Raji (cell line): ENCODE data around the gene APBB1IP.

Source experiments
- POLR2A ChIP-seq: IDR thresholded peaks from 2 replicates; pipeline ENCODE4 v1.6.1; 2011; ENCODE audit warnings: low read depth, low read length, control low read depth; ENCODE audit not compliant: insufficient read depth

APBB1IP gene

DNA sequence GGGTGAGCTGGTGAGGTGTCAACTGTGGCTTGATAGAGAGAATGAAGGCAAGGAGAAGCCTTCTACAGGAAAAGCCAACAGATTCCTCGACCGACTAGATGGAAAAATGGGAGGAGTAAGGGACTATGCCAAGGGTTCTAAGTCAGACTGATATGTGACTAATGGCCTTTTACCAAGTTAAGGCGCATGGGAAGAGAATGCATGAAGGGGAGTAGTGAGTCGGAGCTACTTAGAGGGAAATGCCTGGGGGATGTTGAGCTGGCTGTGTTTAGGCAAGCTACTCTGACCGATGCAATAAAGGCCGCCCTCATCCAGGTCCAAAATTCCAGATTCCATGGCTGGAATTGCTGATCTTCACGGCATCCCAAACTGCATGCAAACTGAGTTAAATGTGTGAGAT is 48.2 kb downstream of the APBB1IP start:
- TF ChIP-seq POLR2A, result no peak

GRCh38 chr10:26486990-26487850 is 49.1 kb downstream of the APBB1IP start:
- no peak for TF ChIP-seq POLR2A

DNA sequence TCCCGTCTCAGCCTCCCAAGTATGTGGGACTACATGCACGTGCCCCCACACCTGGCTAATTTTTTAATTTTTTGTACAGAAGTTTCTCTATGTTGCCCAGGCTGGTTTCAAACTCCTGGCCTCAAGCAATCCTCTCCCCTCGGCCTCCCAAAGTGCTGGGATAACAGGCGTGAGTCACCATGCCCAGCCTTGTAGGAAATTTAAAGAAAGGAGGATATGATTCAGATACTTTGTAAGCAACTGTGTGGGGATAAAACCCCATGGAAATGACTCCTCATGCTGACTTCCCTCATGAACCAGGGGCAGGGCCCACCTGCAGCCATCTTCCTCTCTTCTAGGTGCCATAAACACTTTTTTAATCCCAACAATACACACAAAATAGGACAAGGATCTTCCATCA is 50.2 kb downstream of the APBB1IP start:
- no peak for TF ChIP-seq POLR2A

- TF ChIP-seq POLR2A, result no peak
Observed at GRCh38 chr10:26489081-26489480, 50.9 kb downstream of the APBB1IP start.

DNA sequence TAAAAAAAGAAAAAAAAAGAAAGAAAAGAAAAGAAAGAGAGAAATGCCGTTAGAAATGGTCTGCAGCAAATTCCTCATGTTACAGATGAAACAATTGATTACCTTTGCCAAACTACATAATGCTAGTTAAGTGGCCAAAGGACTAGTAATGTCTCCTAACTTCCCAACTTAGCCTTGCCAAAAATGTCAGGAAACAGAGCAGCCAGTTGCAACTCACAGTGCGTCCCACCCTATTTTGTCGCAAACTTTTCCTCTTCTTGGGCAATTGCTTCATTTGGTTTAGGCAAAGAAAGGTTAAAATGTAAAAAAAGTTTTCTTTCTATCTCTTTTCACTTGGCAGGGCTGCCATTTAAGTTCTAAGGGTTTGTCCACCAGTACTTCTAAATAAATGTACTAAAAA is 53.1 kb downstream of the APBB1IP start:
- no peak for TF ChIP-seq POLR2A

GRCh38 chr10:26491934-26492333 is 53.8 kb downstream of the APBB1IP start:
- TF ChIP-seq POLR2A, result no peak

DNA sequence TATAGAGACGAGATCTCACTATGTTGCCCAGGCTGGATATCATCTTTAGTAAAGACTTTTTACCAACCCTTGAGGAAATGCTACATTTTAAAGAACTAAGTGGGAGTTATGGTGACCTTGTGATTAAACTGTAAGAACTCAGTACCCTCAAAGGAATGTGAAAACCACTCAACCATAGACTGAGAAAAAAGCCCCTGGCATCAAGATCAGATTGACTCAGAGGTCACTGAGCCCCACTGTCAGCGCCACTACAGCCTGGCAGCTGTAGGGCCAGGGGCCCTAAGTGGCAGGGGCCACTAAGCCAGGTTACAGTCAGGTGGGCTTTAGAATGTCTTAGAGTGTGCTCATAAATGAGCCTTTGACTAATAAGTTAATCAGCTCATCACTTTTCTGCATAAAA is 55.9 kb downstream of the APBB1IP start:
- no peak for TF ChIP-seq POLR2A

DNA sequence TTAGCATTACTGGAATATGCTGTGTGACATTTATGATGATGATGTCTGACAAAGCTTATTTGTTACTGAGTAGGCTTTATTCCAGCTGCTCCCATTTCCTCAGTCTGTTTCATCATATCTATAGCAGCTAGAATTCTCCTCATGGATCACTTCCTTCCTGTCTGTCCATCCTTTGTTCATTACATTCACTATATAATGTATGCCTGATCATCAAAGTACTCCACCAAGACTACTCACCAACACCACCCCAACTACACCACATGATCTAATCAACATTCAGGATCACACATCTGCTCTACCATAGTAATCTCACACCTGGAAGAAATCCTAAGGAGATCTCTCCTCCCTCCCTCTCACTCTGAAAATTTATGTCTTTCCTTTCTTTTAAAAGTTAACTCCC is 61.3 kb downstream of the APBB1IP start:
- TF ChIP-seq POLR2A, result no peak

DNA sequence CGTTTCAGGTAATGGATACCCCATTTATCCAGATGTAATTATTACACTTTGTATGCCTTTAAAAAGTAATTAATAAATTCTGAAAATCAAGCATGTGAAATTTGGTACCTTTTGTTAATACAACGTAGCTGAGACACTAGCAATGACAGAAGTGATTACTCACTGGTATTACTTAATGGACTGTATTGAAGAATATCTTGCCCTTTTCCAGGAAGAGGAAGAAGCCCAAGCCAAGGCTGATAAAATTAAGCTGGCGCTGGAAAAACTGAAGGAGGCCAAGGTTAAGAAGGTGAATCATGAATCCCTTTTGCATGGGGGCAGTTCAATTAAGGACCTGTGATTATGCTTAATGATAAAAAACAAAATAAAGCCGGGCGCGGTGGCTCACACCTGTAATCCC is 64.8 kb downstream of the APBB1IP start:
- no peak for TF ChIP-seq POLR2A

- no peak for TF ChIP-seq POLR2A
Observed at GRCh38 chr10:26503911-26504310, 65.8 kb downstream of the APBB1IP start.

DNA sequence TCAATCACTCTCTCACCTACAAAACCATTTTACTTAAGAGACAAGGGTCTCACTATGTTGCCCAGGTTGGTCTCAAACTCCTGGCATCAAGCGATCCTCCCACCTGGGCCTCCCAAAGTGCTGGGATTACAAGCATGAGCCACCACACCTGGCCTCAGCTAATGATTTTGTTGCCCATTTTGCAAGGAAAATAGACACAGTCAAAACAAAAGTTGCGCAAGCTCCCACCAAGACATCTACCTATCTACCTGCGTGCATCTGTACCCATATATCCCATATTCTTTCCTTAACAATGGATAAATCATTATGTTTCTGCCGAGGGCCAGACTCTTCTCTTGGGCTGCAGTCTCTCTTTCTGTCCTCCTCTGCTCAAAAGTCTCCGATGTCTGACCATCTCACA is 67.3 kb downstream of the APBB1IP start:
- TF ChIP-seq POLR2A, result no peak

DNA sequence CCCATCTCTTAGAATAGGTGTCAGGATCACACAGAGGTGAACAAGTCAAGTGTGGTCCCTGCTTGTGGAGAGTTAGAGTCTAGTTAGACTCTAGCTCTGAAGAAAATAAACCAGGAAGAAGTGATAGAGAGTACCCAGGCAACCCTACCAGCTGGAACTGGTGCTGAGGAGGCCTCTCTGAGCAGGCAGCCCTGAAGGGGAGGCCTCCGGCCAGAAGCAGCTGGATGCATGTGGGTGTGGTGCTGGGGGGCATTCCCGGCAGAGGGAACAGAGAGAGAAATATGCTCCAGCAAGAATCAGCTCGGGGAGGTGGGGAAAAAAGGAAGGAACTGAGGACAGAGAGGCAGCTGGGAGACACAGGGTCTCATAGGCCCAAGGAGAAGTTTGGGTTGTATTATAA is 68.6 kb downstream of the APBB1IP start:
- no peak for TF ChIP-seq POLR2A

DNA sequence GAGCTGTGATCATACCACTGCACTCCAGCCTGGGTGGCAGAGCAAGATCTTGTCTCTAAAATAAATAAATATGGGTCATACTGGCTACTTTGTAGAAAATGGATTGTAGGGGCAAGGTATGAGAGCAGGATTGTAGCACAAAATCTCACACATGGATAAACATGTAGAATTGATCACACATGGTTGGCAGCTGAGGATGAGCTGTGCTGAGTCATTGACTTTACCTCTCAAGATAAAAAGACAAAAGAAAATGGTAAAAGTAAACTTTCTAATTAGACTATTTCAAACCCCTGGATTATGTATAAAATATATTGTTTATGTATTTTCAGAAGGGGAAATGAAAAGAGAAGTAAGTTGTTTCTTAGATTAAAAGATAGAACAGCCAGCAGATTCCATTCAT is 69.3 kb downstream of the APBB1IP start:
- TF ChIP-seq POLR2A, result no peak

DNA sequence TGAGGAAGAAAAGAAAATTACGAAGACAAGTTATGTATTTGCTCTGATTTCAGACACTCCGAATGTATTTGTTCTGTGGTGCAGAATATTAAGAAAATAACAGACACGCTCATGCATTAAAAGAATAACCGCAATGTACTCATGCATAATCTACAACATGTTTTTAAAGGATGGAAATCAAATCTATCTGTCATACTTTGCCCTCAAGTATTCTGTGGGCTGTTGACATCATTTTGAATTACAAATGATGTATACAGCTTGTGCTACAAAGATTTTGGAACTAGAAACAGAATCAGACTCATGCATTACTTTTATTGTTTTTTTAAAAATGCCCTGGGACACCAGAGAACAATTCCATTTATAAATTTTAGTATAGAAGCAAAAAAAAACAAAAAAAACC is 69.9 kb downstream of the APBB1IP start:
- TF ChIP-seq POLR2A, result no peak

DNA sequence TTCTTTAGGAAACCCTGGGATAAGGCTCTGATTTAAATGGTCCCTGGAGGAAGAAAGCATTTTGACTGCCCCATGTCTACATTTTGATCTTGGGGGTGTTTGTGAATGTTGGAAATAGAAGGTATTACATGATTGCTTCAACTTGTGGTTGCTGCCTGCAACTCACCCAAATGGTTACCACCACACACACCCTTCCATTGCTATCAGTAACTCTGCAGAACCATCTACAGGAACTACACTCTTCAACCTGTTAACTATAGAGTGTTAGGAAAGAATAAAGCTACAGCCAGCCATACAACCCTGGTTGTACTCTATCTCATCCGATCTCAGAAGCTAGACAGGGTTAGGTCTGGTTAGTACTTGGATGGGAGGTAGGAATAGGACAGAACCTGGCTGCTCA is 71.2 kb downstream of the APBB1IP start:
- TF ChIP-seq POLR2A, result no peak

DNA sequence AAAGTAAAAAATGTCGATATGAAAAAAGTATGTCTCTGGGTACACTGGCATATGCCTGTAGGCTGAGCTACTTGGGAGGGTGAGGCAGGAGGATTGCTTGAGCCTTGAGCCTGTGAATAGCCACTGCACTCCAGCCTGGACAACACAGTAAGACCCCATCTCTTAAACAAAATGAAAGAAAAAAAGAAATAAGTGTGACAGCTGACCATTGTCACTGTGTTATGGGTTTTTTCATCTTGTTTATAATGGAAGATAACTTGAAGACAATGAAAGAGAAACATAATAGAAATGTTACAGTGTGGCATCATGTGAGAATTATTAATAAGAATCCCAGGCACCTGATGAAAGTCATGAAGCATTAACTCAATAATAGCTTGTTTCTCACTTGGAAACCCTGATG is 75.0 kb downstream of the APBB1IP start:
- TF ChIP-seq POLR2A, result no peak

GRCh38 chr10:26516540-26517101 is 78.5 kb downstream of the APBB1IP start:
- TF ChIP-seq POLR2A, result no peak
